Mesendoderm (in vitro differentiated cells): Measurements from ENCODE around the gene NAE1.
"Not testable (repeated sequence)": the region's sequence is repeated elsewhere in the genome, so short reads cannot be mapped to it uniquely, and the experiment has no call there.

Experiments used
- DNase-seq: peaks from one replicate; pipeline ENCODE4 v3.0.0; 2013
- H2AK5ac ChIP-seq: 2 replicates; pipeline ENCODE4 v1.6.1; 2013; ENCODE audit warnings: low read length, inconsistent platforms
- H2BK120ac ChIP-seq: 2 replicates; pipeline ENCODE4 v1.6.1; 2013; ENCODE audit warnings: low read depth, mild to moderate bottlenecking, low read length, moderate library complexity, mixed read lengths
- H2BK15ac ChIP-seq: replicated peaks from 2 replicates; pipeline ENCODE4 v1.6.1; 2013; ENCODE audit warnings: low read depth, mild to moderate bottlenecking, moderate library complexity
- H2BK5ac ChIP-seq: 2 replicates; pipeline ENCODE4 v1.6.1; 2013; ENCODE audit warnings: low read length, inconsistent platforms
- H3K18ac ChIP-seq: 2 replicates; pipeline ENCODE4 v1.6.1; 2013; ENCODE audit warnings: mild to moderate bottlenecking, low read length, mixed read lengths
- H3K23ac ChIP-seq: one replicate; pipeline ENCODE4 v1.6.1; 2013; ENCODE audit warnings: low read length
- H3K27ac ChIP-seq: 2 replicates; pipeline ENCODE4 v1.5.1; 2013; ENCODE audit warnings: low read depth, mild to moderate bottlenecking, inconsistent platforms, low read length, moderate library complexity
- H3K27me3 ChIP-seq: 2 replicates; pipeline ENCODE4 v1.6.1; 2013; ENCODE audit warnings: low read length, control low read depth, mild to moderate bottlenecking, inconsistent platforms; ENCODE audit not compliant: insufficient read depth, poor library complexity
- H3K36me3 ChIP-seq: 2 replicates; pipeline ENCODE4 v1.6.1; 2013; ENCODE audit warnings: low read length, inconsistent platforms; ENCODE audit not compliant: control insufficient read depth, insufficient read depth
- H3K4ac ChIP-seq: one replicate; pipeline ENCODE4 v1.6.1; 2013; ENCODE audit warnings: low read depth, mild to moderate bottlenecking, low read length, moderate library complexity
- H3K4me1 ChIP-seq: 2 replicates; pipeline ENCODE4 v1.6.1; 2013; ENCODE audit warnings: low read depth, low read length, inconsistent platforms; ENCODE audit not compliant: control insufficient read depth
- H3K4me2 ChIP-seq: 2 replicates; pipeline ENCODE4 v1.6.1; 2013; ENCODE audit warnings: low read length
- H3K4me3 ChIP-seq: 2 replicates; pipeline ENCODE4 v1.5.1; 2013; ENCODE audit warnings: mild to moderate bottlenecking, low read length
- H3K56ac ChIP-seq: one replicate; pipeline ENCODE4 v1.6.1; 2013; ENCODE audit warnings: low read length
- H3K79me1 ChIP-seq: 2 replicates; pipeline ENCODE4 v1.6.1; 2013; ENCODE audit warnings: low read length, inconsistent platforms
- H3K79me2 ChIP-seq: 2 replicates; pipeline ENCODE4 v1.6.1; 2013; ENCODE audit warnings: mild to moderate bottlenecking, low read length; ENCODE audit not compliant: control insufficient read depth, insufficient read depth
- H3K9ac ChIP-seq: 2 replicates; pipeline ENCODE4 v1.6.1; 2013; ENCODE audit warnings: low read length, inconsistent platforms
- H4K5ac ChIP-seq: one replicate; pipeline ENCODE4 v1.6.1; 2013; ENCODE audit warnings: low read length
- H4K8ac ChIP-seq: one replicate; pipeline ENCODE4 v1.6.1; 2013; ENCODE audit warnings: low read depth, mild to moderate bottlenecking, control low read depth, low read length, moderate library complexity
- WGBS: extraction: QIAGEN DNeasy Blood & Tissue Kit; methylation state at CpG from one replicate; pipeline ENCODE4 v1.1.7; 2013; ENCODE audit warnings: low lambda C conversion rate, missing lambda C conversion rate; ENCODE audit not compliant: insufficient coverage; ENCODE audit errors: extremely low coverage; 5-methylcytosine and 5-hydroxymethylcytosine counted together

Gene NAE1

DNA sequence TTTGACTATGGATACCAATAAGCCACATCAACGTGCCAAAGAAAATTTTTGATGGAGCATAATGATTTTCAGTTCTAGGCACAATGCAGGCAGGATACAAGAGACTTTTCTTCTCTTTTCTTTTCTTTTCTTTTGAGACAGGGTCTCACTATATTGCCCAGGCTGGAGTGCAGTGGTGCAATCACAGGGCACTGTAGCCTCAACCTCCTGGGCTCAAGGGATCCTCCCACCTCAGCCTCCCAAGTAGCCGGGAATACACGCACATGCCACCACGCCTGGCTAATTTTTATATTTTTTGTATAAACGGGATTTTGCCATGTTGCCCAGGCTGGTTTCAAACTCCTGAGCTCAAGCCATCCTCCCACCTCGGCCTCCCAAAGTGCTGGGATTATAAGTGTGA, 36.8 kb downstream of the NAE1 start:
- WGBS = no CpG with 5 or more reads among the region's 6 CpGs
- not testable (repeated sequence) for H3K27ac ChIP-seq, H3K9ac ChIP-seq, H2AK5ac ChIP-seq, H3K23ac ChIP-seq, H3K79me2 ChIP-seq, H3K79me1 ChIP-seq, H3K56ac ChIP-seq, H3K4me1 ChIP-seq, H3K4ac ChIP-seq, H3K4me3 ChIP-seq, H4K8ac ChIP-seq, H4K5ac ChIP-seq, H3K27me3 ChIP-seq, H2BK5ac ChIP-seq, H2BK120ac ChIP-seq, H3K4me2 ChIP-seq, H3K18ac ChIP-seq, H3K36me3 ChIP-seq, DNase-seq, H2BK15ac ChIP-seq

GRCh38 chr16:66790130-66790733, 40.5 kb downstream of the NAE1 start:
- Histone ChIP-seq H3K27ac (no peak overlapping the region), H2BK120ac (no peak overlapping the region), H3K79me2 (no peaks in the 10 kb centered on the region), H3K18ac (no peak overlapping the region), H3K23ac (no peak overlapping the region), H2BK5ac (no peak overlapping the region), H2BK15ac (no peak overlapping the region), H3K4me1 (no peaks in the 10 kb centered on the region), H3K56ac (no peak overlapping the region), H2AK5ac (no peak overlapping the region), H4K5ac (no peak overlapping the region), H3K36me3 (no peaks in the 10 kb centered on the region), H4K8ac (no peak overlapping the region), H3K9ac (no peak overlapping the region), H3K4me3 (no peak overlapping the region), H3K27me3 (no peaks in the 10 kb centered on the region), H3K4me2 (no peak overlapping the region), H3K79me1 (no peaks in the 10 kb centered on the region), H3K4ac (no peak overlapping the region)
- WGBS = no CpG with 5 or more reads among the region's 3 CpGs
- DNase-seq = no peak

DNA sequence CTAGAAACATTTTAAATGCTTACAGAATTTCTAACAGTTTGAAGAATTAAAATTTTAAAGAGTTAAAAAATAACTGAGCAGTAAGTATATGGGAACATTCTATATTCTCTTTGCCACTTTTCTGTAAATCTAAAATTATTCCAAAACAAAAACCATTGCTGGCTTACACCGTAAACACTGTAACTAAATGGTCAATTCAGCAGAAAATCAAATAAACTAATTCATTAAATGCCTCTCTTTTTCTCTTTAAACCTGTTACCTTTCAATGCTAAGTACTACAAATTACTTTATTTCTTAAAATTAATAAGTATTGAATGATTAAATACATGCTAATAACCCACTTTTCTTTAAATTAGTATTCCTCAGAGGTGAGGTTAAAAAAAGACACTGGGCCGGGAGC, 43.3 kb downstream of the NAE1 start:
- Histone ChIP-seq H3K27me3 (no peaks in the 10 kb centered on the region), H3K18ac (no peak overlapping the region), H2BK15ac (no peak overlapping the region), H3K23ac (no peak overlapping the region), H2BK5ac (no peak overlapping the region), H3K36me3 (no peaks in the 10 kb centered on the region), H4K8ac (no peak overlapping the region), H3K4ac (no peak overlapping the region), H3K9ac (no peak overlapping the region), H3K79me2 (no peaks in the 10 kb centered on the region), H3K4me1 (no peaks in the 10 kb centered on the region), H3K4me2 (no peak overlapping the region), H3K4me3 (no peak overlapping the region), H4K5ac (no peak overlapping the region), H3K27ac (no peak overlapping the region), H2BK120ac (no peak overlapping the region), H2AK5ac (no peak overlapping the region), H3K56ac (no peak overlapping the region), H3K79me1 (no peaks in the 10 kb centered on the region)
- no peak for DNase-seq
- WGBS = no CpG with 5 or more reads among the region's 2 CpGs

GRCh38 chr16:66786551-66786950, 44.2 kb downstream of the NAE1 start:
- Histone ChIP-seq H3K18ac (no peak overlapping the region), H3K79me1 (no peaks in the 10 kb centered on the region), H2BK15ac (no peak overlapping the region), H2AK5ac (no peak overlapping the region), H3K27ac (no peak overlapping the region), H2BK5ac (no peak overlapping the region), H3K4me3 (no peak overlapping the region), H3K56ac (no peak overlapping the region), H3K9ac (no peak overlapping the region), H2BK120ac (no peak overlapping the region), H3K23ac (no peak overlapping the region), H3K36me3 (no peaks in the 10 kb centered on the region), H3K4ac (no peak overlapping the region), H3K4me1 (no peaks in the 10 kb centered on the region), H3K4me2 (no peak overlapping the region), H3K27me3 (no peaks in the 10 kb centered on the region), H3K79me2 (no peaks in the 10 kb centered on the region), H4K8ac (no peak overlapping the region), H4K5ac (no peak overlapping the region)
- DNase-seq = peak; percentile 4
- no CpG with 5 or more reads among the region's 3 CpGs for WGBS

DNA sequence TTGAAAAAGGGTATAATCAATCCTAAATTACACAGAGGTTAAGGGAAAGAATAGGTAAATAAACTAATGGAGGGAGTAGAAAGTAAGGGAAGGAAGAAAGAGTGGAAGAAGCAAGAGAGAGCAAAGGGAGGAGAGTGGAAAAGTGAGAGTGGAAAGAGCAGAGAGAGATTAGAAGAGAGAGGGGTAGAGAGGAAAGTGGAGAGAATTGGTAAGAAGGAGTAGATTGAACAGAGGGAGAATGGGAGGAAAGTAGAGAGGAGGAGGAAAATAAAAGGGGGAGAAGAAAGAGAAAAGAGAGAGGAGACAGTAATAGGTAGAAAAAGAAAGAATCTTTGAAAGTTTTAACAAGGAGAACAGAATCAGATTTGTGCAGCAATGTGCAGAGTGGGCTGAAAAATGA, 54.3 kb downstream of the NAE1 start:
- no peak overlapping the region for H3K9ac ChIP-seq
- no peak overlapping the region for H4K8ac ChIP-seq
- H3K27ac ChIP-seq = no peak overlapping the region

DNA sequence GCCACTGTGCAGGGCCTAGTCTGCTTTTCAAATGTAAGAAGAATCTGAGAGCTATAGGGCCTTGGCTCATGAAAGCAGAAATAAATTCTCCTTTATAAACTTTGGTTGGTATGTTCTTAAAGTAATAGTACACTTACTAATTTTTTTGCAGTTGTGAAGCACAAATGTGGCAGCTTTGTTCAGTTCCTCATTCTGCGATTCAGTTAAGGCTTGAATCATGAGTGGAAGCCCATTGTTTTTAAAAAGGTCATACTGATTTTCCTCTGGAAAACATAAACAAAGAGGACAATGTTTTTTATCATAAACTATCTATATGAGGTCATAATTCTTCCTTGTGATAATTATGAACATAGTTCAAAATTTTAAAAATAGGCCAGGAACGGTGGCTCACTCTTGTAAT, 55.8 kb downstream of the NAE1 start:
- no peak overlapping the region for H3K9ac ChIP-seq

More for the DNA sequence above, 54.3 kb downstream of the NAE1 start:
- no peaks in the 10 kb centered on the region for H3K27me3 ChIP-seq
- no peaks in the 10 kb centered on the region for H3K36me3 ChIP-seq
- H2BK5ac ChIP-seq = no peak overlapping the region
- no peaks in the 10 kb centered on the region for H3K79me1 ChIP-seq
- no peak overlapping the region for H3K4me3 ChIP-seq
- H3K4me1 ChIP-seq = no peaks in the 10 kb centered on the region
- no peak overlapping the region for H3K4ac ChIP-seq
- no peak overlapping the region for H3K18ac ChIP-seq
- no peak overlapping the region for H3K56ac ChIP-seq
- no peaks in the 10 kb centered on the region for H3K79me2 ChIP-seq
- DNase-seq = no peak
- H3K23ac ChIP-seq = no peak overlapping the region
- H2AK5ac ChIP-seq = no peak overlapping the region
- H3K4me2 ChIP-seq = no peak overlapping the region
- H2BK15ac ChIP-seq = no peak overlapping the region
- no peak overlapping the region for H4K5ac ChIP-seq
- no peak overlapping the region for H2BK120ac ChIP-seq

More for the DNA sequence above, 55.8 kb downstream of the NAE1 start:
- H2AK5ac ChIP-seq = no peak overlapping the region
- no peak overlapping the region for H3K4ac ChIP-seq
- H3K56ac ChIP-seq = no peak overlapping the region
- no peak overlapping the region for H4K8ac ChIP-seq
- no peaks in the 10 kb centered on the region for H3K4me1 ChIP-seq
- H3K36me3 ChIP-seq = no peaks in the 10 kb centered on the region
- no peak overlapping the region for H3K4me3 ChIP-seq
- no CpG with 5 or more reads among the region's 2 CpGs for WGBS
- H2BK5ac ChIP-seq = no peak overlapping the region
- H4K5ac ChIP-seq = no peak overlapping the region
- no peaks in the 10 kb centered on the region for H3K79me2 ChIP-seq
- no peaks in the 10 kb centered on the region for H3K79me1 ChIP-seq
- H3K18ac ChIP-seq = no peak overlapping the region
- no peaks in the 10 kb centered on the region for H3K27me3 ChIP-seq
- no peak overlapping the region for H3K23ac ChIP-seq
- no peak overlapping the region for H3K27ac ChIP-seq
- no peak overlapping the region for H2BK15ac ChIP-seq
- no peak for DNase-seq
- H2BK120ac ChIP-seq = no peak overlapping the region
- no peak overlapping the region for H3K4me2 ChIP-seq
